Lung (tissue), 12 donors: ENCODE results near the gene SLC35F4. TPM values are rescaled to one million over a fixed set of nuclear protein-coding genes. Genes with fewer than 3 reads are reported as not detected.

Experiments
- ATAC-seq: fragments of 200-7000 bp; cut with Tn5 transposase; one replicate; pipeline ENCODE4 v1.9.1; 2020; ENCODE audit warnings: moderate number of reproducible peaks; ENCODE audit not compliant: insufficient read depth, low FRiP score
- DNase-seq, 3 donors: peaks; one replicate each; pipeline ENCODE4 v3.0.0-alpha.2; 2013 to 2017
- H3K27ac ChIP-seq, 2 donors: one replicate each; pipeline ENCODE4 v1.5.1; 2013; ENCODE audit warnings: mild to moderate bottlenecking in 2 of 2, moderate library complexity in 2 of 2, control low read depth in 1 of 2, inconsistent platforms in 1 of 2, low read depth in 1 of 2, low read length in 1 of 2
- H3K27me3 ChIP-seq, 3 donors: one replicate each; pipeline ENCODE4 v1.5.1; 2013; ENCODE audit warnings: low read length in 2 of 3; ENCODE audit not compliant: control insufficient read depth in 3 of 3, insufficient read depth in 3 of 3
- H3K36me3 ChIP-seq, 4 donors: one replicate each; pipeline ENCODE4 v1.5.1; 2013; ENCODE audit warnings: low read length in 4 of 4, mild to moderate bottlenecking in 1 of 4, moderate library complexity in 1 of 4; ENCODE audit not compliant: control insufficient read depth in 4 of 4, insufficient read depth in 4 of 4
- H3K4me1 ChIP-seq, 5 donors: one replicate each; pipeline ENCODE4 v1.5.1; 2013; ENCODE audit warnings: low read length in 5 of 5, mild to moderate bottlenecking in 2 of 5, moderate library complexity in 1 of 5; ENCODE audit not compliant: control insufficient read depth in 5 of 5, insufficient read depth in 5 of 5
- H3K4me3 ChIP-seq: one replicate; pipeline ENCODE4 v1.5.1; 2013; ENCODE audit warnings: mild to moderate bottlenecking, control low read depth, moderate library complexity
- H3K9ac ChIP-seq, 2 donors: one replicate each; pipeline ENCODE4 v1.5.1; 2013; ENCODE audit warnings: low read length in 2 of 2, control low read depth in 1 of 2; ENCODE audit not compliant: insufficient read depth in 1 of 2
- H3K9me3 ChIP-seq, 4 donors: one replicate each; pipeline ENCODE4 v1.5.1; 2013; ENCODE audit warnings: low read length in 3 of 4, mild to moderate bottlenecking in 1 of 4, moderate library complexity in 1 of 4; ENCODE audit not compliant: control insufficient read depth in 4 of 4, insufficient read depth in 3 of 4
- CTCF ChIP-seq: IDR thresholded peaks from 2 replicates; pipeline ENCODE4 v1.5.1; 2012; ENCODE audit warnings: mild to moderate bottlenecking; ENCODE audit errors: control extremely low read depth, extremely low read depth
- WGBS, 2 donors: extraction: QIAGEN DNeasy Blood & Tissue Kit; methylation state at CpG; one replicate each; pipeline ENCODE4 v1.1.7; 2013; 5-methylcytosine and 5-hydroxymethylcytosine counted together
- polyA plus RNA-seq, 2 donors: library from polyadenylated mRNA; stranded (reverse); fragments of 200-250 nt; gene quantifications; one replicate each; pipeline ENCODE4 v1.2.1, GENCODE V29; 2013
- total RNA-seq, 2 donors: library from RNA; depleted of rRNA in 1 of 2; stranded (reverse); fragments of >200 nt in 1 of 2; gene quantifications; one replicate each; pipeline ENCODE4 v1.2.1, GENCODE V29; 2014 to 2021
- donor health status: control.
- donor health status: control.
- donor health status: Bipolar disorder and iron deficiency.
- donor health status: healthy.
- donor health status: DM: yes; HTN: yes; CAD: no.

Gene SLC35F4
- total and polyA plus RNA-seq, 4 donors, result not detected

DNA sequence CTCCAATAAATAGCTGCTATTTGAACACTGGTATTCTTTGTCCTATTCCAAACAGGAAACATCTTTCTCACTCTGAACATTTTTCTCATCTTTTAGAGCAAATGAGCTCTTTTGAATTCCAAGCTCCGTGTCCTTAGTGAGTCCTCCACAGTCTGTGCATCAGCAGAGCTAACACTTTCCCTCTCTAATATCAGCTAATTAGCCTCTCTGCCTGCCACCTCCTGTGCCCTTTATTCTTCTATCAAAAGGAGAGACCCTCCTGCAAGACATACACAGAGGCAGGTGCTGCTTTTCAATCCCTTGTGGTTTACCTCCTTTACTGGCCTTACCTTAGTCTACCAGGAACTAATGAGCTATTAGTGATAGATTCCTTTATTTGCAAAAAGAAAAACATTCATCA, 178.5 kb downstream of the SLC35F4 start:
- 63 to 75% methylated on average over 1 of the region's 1 CpG for WGBS, 2 donors
- H3K4me1 ChIP-seq, result no peaks in the 10 kb centered on the region
- no peak for ATAC-seq
- no peaks in the 10 kb centered on the region for H3K27me3 ChIP-seq
- no peak overlapping the region for H3K9ac ChIP-seq
- H3K9me3 ChIP-seq, result no peaks in the 10 kb centered on the region
- no peak overlapping the region for H3K27ac ChIP-seq
- no peak for DNase-seq
- no peak for TF ChIP-seq CTCF
- no peaks in the 10 kb centered on the region for H3K36me3 ChIP-seq
- H3K4me3 ChIP-seq, result no peak overlapping the region

GRCh38 chr14:57686304-57686703, 179.6 kb downstream of the SLC35F4 start:
- H3K36me3 ChIP-seq, result no peaks in the 10 kb centered on the region
- H3K27ac ChIP-seq, result no peak overlapping the region
- H3K4me3 ChIP-seq, result no peak overlapping the region
- ATAC-seq, result no peak
- peak in 1 of 3 donors; percentile 1 for DNase-seq
- no peak overlapping the region for H3K9ac ChIP-seq
- 71 to 73% methylated on average over 4 of the region's 4 CpGs for WGBS, 2 donors
- no peaks in the 10 kb centered on the region for H3K9me3 ChIP-seq
- no peaks in the 10 kb centered on the region for H3K27me3 ChIP-seq
- TF ChIP-seq CTCF, result no peak
- no peaks in the 10 kb centered on the region for H3K4me1 ChIP-seq

GRCh38 chr14:57671021-57671420, 194.9 kb downstream of the SLC35F4 start:
- 76 to 88% methylated on average over 3 of the region's 3 CpGs for WGBS, 2 donors
- no peak overlapping the region for H3K27ac ChIP-seq
- no peak for TF ChIP-seq CTCF

GRCh38 chr14:57660208-57660607, 205.7 kb downstream of the SLC35F4 start:
- no peak for ATAC-seq
- no peak for TF ChIP-seq CTCF
- H3K4me3 ChIP-seq, result no peak overlapping the region
- no peak for DNase-seq
- peaks cover 0 to 3% (median 0%) of the 10 kb centered on the region in 4 donors for H3K9me3 ChIP-seq
- H3K4me1 ChIP-seq, result no peaks in the 10 kb centered on the region
- H3K36me3 ChIP-seq, result no peaks in the 10 kb centered on the region
- H3K27me3 ChIP-seq, result no peaks in the 10 kb centered on the region
- H3K9ac ChIP-seq, result no peak overlapping the region
- WGBS, 2 donors, result 60 to 64% methylated on average over 2 of the region's 2 CpGs
- H3K27ac ChIP-seq, result no peak overlapping the region

More at GRCh38 chr14:57671021-57671420, 194.9 kb downstream of the SLC35F4 start:
- Histone ChIP-seq H3K9ac (no peak overlapping the region), H3K27me3 (no peaks in the 10 kb centered on the region), H3K4me1 (no peaks in the 10 kb centered on the region), H3K4me3 (no peak overlapping the region), H3K36me3 (no peaks in the 10 kb centered on the region), H3K9me3 (no peaks in the 10 kb centered on the region)
- ATAC-seq, result no peak
- DNase-seq, result no peak
